ENCODE measurements around the gene BTK. TPM values are rescaled to one million over a fixed set of nuclear protein-coding genes. Genes with fewer than 3 reads are reported as not detected.

The BTK gene
- total and polyA plus RNA-seq, 9 of the 15 experiments (the other 6 are each of a cell fraction or from before 2014, with no cell fraction given): 14.9 to 93.4 (median 65.2) TPM

- no peak for TF ChIP-seq NR2C2 (CRISPR knock-in tag; IDR thresholded peaks at IDR 0.05)
- TF ChIP-seq NR2C2 (tag; IDR thresholded peaks at IDR 0.05): peak; percentile 38; the same call in 1 of the 2 replicates
- TF ChIP-seq ZNF121 (CRISPR knock-in tag; conservative IDR thresholded peaks at IDR 0.05): no peak
- TF ChIP-seq SRF (CRISPR knock-in tag; IDR thresholded peaks at IDR 0.05): no peak
- TF ChIP-seq HNRNPLL (IDR thresholded peaks at IDR 0.05; ENCODE audit: low read depth, low read length, poor library complexity, severe bottlenecking): peak; percentile 23
- TF ChIP-seq ZNF174 (CRISPR knock-in tag; IDR thresholded peaks at IDR 0.05): no peak
- TF ChIP-seq CEBPB (tag; IDR thresholded peaks at IDR 0.05): no peak
- TF ChIP-seq CBX2 (IDR thresholded peaks at IDR 0.05; ENCODE audit: insufficient read depth, low read length, poor library complexity, severe bottlenecking): no peak
- no peak for TF ChIP-seq PATZ1 (CRISPR knock-in tag; IDR thresholded peaks at IDR 0.05; ENCODE audit: borderline replicate concordance)
- 0 out of 4 replicates have a peak, but pooled peaks of 1 of the 2 experiments have one; percentile 31 for TF ChIP-seq ARNT (IDR thresholded peaks at IDR 0.05)
- no peak for TF ChIP-seq TCFL5 (CRISPR knock-in tag; conservative IDR thresholded peaks at IDR 0.05)
- TF ChIP-seq TEAD4 (IDR thresholded peaks at IDR 0.05; ENCODE audit: low read length): no peak
- TF ChIP-seq TEAD4 (CRISPR knock-in tag; IDR thresholded peaks at IDR 0.05; ENCODE audit: borderline replicate concordance): no peak
- TF ChIP-seq SMARCA5 (IDR thresholded peaks at IDR 0.05): no peak
- TF ChIP-seq BRD4 (IDR thresholded peaks at IDR 0.05): no peak
- TF ChIP-seq BRF1 (IDR thresholded peaks at IDR 0.05; ENCODE audit: borderline replicate concordance, extremely low read depth, insufficient read length): no peak
- no peak for TF ChIP-seq AFF4 (CRISPR knock-in tag; IDR thresholded peaks at IDR 0.05)
- TF ChIP-seq TAL1 (IDR thresholded peaks at IDR 0.05): no peak
- TF ChIP-seq PURB (CRISPR knock-in tag; IDR thresholded peaks at IDR 0.05; ENCODE audit: low read depth): no peak
- no peak for TF ChIP-seq SRSF3 (IDR thresholded peaks at IDR 0.05; ENCODE audit: insufficient read depth, low read length)
- TF ChIP-seq MXD1 (CRISPR knock-in tag; IDR thresholded peaks at IDR 0.05; ENCODE audit: borderline replicate concordance, poor library complexity, severe bottlenecking): no peak
These were observed 37.4 kb downstream of the BTK start, which contains the start of gene TIMM8A (continued) for GRCh38 chrX:101348452-101349192.
